Neuron (in vitro differentiated cells): Measurements from ENCODE around the gene CCDC187.

ENCODE experiments used
- H2AFZ ChIP-seq: one replicate; pipeline ENCODE4 v1.6.1; 2013; ENCODE audit warnings: low read depth, mild to moderate bottlenecking, inconsistent platforms, low read length, moderate library complexity
- H3K27me3 ChIP-seq: one replicate; pipeline ENCODE4 v1.6.1; 2013; ENCODE audit warnings: low read length; ENCODE audit not compliant: insufficient read depth
- H3K36me3 ChIP-seq: one replicate; pipeline ENCODE4 v1.6.1; 2013; ENCODE audit warnings: low read length; ENCODE audit not compliant: insufficient read depth
- H3K4me1 ChIP-seq: one replicate; pipeline ENCODE4 v1.6.1; 2013; ENCODE audit warnings: low read length; ENCODE audit not compliant: insufficient read depth
- H3K4me3 ChIP-seq: 2 replicates; pipeline ENCODE4 v1.5.1; 2013; ENCODE audit warnings: mild to moderate bottlenecking, low read length, moderate library complexity
- H3K9me3 ChIP-seq: one replicate; pipeline ENCODE4 v1.6.1; 2013; ENCODE audit warnings: low read length

The CCDC187 gene

GRCh38 chr9:136318776-136319241 is 14.9 kb upstream of the CCDC187 start:
- Histone ChIP-seq H2AFZ (no peak overlapping the region), H3K4me3 (no peak overlapping the region), H3K36me3 (no peaks in the 10 kb centered on the region), H3K27me3 (no peaks in the 10 kb centered on the region), H3K4me1 (peaks cover 14% of the 10 kb centered on the region), H3K9me3 (peaks cover 12% of the 10 kb centered on the region)

DNA sequence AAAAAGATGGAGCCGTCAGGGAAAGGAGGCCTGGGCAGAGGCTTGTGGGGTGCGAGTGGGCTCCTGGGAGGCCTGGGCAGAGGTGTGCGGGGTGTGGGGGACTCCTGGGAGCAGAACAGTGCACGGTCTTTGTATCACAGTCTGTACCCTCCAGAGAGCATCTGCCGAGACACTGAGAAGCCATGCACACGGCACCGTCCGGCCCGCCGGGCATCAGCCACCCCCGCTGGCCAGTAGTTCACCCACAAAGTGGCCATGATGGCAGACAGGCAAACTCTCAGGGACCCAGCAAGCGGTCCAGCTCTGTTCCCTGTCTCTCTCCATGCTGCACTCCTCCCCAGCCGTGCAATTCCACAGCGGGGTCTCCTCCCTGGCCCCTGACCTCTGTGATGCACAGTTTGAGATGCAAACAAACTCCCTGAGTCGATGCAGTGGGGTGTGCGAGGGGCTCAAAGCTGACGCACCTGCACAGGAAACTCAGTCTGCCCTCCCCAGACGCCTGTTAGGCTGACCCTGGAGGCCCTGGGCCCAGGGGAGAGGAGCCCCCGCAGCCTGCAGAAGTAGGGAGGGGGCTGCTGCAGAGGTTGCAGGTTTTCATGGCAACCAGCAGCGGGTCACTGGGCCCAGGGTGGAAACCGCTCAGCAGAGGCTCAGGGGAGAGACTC is 14.3 kb upstream of the CCDC187 start:
- Histone ChIP-seq H2AFZ (peak overlapping the region; percentile 40), H3K9me3 (peaks cover 12% of the 10 kb centered on the region), H3K4me3 (no peak overlapping the region)

GRCh38 chr9:136317695-136318094 is 13.8 kb upstream of the CCDC187 start:
- Histone ChIP-seq H2AFZ (peak overlapping the region; percentile 40), H3K27me3 (no peaks in the 10 kb centered on the region), H3K4me3 (no peak overlapping the region), H3K4me1 (peaks cover 14% of the 10 kb centered on the region), H3K9me3 (peaks cover 12% of the 10 kb centered on the region), H3K36me3 (no peaks in the 10 kb centered on the region)

More for the DNA sequence above, 14.3 kb upstream of the CCDC187 start:
- Histone ChIP-seq H3K36me3 (no peaks in the 10 kb centered on the region), H3K27me3 (no peaks in the 10 kb centered on the region), H3K4me1 (peaks cover 14% of the 10 kb centered on the region)

DNA sequence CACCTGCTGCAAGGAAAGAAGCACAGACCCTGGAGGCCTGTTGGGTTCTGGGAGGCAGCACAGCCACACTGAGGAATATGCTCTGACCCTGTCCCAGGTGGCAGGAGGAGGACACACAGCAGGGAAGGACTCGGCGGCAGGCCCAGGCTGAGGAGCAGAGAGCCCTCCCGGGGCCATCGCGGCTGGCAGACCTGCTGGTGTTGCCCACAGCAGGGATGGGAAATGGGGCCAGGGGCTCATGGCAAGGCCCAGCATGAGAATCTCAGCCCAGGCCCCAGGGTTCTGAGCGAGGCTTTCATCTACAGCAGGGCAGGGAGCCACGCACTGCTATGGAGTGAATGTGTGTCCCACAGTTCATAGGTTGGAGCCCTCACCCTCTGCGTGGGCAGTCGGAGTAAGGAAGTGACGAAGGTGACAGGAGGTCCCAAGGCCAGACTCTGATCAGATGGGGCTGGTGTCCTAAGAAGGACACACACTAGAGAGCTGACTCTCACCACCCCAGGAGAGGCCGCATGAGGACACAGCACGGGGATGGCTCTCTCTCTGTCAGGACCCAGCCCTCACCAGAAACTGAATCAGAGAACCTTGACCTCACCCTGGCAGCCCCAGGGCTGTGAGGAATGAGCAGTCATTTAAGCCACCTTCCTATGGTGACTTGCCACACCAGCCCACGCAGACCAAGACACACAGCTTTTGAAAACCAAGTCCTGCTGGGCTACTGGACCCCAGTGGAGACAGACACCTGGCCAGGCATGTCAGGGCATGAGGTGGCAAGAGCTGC is 13.2 kb upstream of the CCDC187 start:
- H3K36me3 ChIP-seq = no peaks in the 10 kb centered on the region
- no peaks in the 10 kb centered on the region for H3K27me3 ChIP-seq

GRCh38 chr9:136316271-136316751 is 12.4 kb upstream of the CCDC187 start:
- Histone ChIP-seq H3K4me1 (peaks cover 14% of the 10 kb centered on the region), H3K9me3 (peaks cover 12% of the 10 kb centered on the region), H3K27me3 (no peaks in the 10 kb centered on the region), H2AFZ (no peak overlapping the region), H3K4me3 (no peak overlapping the region), H3K36me3 (no peaks in the 10 kb centered on the region)

More for the DNA sequence above, 13.2 kb upstream of the CCDC187 start:
- Histone ChIP-seq H3K9me3 (peaks cover 12% of the 10 kb centered on the region), H3K4me1 (peaks cover 14% of the 10 kb centered on the region), H3K4me3 (no peak overlapping the region), H2AFZ (no peak overlapping the region)

DNA sequence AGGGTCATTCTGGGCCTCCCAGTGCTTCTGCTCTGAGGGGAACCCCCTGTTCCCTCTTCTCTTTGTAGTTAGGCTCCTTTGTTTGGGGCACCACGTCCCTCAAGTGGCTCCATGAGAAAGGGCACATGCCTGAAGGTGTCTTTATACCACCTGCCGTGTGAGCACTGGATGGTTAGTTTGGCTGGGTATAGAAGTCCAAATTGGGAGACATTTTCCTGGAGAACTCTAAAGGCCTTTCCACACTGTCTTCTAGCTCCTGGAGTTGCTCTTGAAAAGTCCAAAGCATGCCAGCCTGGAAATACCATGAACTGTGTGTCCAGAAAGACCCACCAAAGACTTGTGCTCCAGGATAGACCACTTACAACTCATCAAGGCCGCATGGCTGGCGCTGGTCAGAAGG is 11.1 kb upstream of the CCDC187 start:
- Histone ChIP-seq H3K4me3 (no peak overlapping the region), H3K9me3 (peaks cover 12% of the 10 kb centered on the region), H3K27me3 (no peaks in the 10 kb centered on the region), H3K36me3 (no peaks in the 10 kb centered on the region), H3K4me1 (peaks cover 14% of the 10 kb centered on the region), H2AFZ (no peak overlapping the region)

- H3K4me3 ChIP-seq = no peak overlapping the region
- H2AFZ ChIP-seq = no peak overlapping the region
- H3K27me3 ChIP-seq = no peaks in the 10 kb centered on the region
- H3K9me3 ChIP-seq = peaks cover 12% of the 10 kb centered on the region
- no peaks in the 10 kb centered on the region for H3K36me3 ChIP-seq
- peaks cover 13% of the 10 kb centered on the region for H3K4me1 ChIP-seq
These were observed 10.1 kb upstream of the CCDC187 start for GRCh38 chr9:136314056-136314416.

GRCh38 chr9:136313111-136314055 is 9.5 kb upstream of the CCDC187 start:
- Histone ChIP-seq H3K4me1 (peaks cover 7% of the 10 kb centered on the region), H3K9me3 (peaks cover 12% of the 10 kb centered on the region), H2AFZ (no peak overlapping the region), H3K4me3 (no peak overlapping the region), H3K27me3 (no peaks in the 10 kb centered on the region), H3K36me3 (no peaks in the 10 kb centered on the region)

- Histone ChIP-seq H3K4me1 (no peaks in the 10 kb centered on the region), H3K9me3 (peaks cover 12% of the 10 kb centered on the region), H3K4me3 (no peak overlapping the region), H3K27me3 (no peaks in the 10 kb centered on the region), H3K36me3 (no peaks in the 10 kb centered on the region), H2AFZ (no peak overlapping the region)
These were observed 8.5 kb upstream of the CCDC187 start for GRCh38 chr9:136312436-136312835.

- Histone ChIP-seq H2AFZ (no peak overlapping the region), H3K36me3 (no peaks in the 10 kb centered on the region), H3K4me3 (no peak overlapping the region), H3K27me3 (no peaks in the 10 kb centered on the region), H3K9me3 (peaks cover 12% of the 10 kb centered on the region), H3K4me1 (no peaks in the 10 kb centered on the region)
These were observed 8.1 kb upstream of the CCDC187 start for GRCh38 chr9:136312009-136312375.

DNA sequence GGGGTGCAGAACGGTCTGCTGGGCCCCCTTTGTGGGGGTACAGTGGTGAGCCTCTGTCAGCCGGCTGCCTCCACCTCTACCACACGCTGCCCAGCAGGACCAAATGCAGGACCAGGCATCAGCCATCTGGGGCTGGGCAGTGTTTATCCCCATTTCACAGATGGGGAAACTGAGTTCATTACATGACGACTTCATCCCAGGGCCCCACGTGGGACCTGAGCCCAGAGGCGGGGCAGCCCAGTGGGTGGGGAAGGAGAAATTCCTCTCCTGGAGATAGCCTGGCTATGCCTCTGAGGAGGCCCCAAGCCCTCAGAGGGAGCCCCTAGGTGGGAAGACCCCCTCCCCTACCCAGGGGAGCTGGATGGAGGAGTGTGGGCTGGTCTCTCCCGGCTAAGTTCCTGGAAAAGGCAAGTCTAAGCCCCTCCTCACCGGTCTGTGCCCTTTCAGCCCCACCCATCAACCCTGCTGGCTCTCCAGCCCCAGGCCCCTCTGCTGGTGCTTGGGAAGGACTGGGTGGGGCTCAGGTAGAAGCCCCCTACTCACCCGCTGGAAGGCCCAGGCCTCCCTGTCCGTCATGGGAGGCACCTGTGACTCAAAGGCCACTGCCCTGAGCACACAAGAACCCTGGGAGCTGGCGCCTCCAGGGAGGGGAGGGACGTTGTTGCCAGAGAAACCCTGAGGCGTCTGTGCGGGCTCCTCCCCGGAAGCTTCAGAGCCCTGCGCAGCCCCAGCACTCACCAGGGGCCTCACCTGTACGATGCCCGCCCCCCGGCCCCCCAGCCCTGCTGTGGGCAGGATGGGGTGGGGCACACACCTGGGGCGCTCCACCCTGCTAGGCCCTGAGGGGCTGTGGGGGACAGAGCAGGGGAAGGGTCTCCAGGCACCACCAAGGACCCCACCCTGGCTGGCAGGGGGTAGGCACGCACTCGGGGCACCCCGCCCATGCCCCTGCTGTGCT is 7.4 kb upstream of the CCDC187 start:
- Histone ChIP-seq H3K27me3 (no peaks in the 10 kb centered on the region), H3K4me1 (no peaks in the 10 kb centered on the region), H2AFZ (no peak overlapping the region), H3K4me3 (no peak overlapping the region), H3K9me3 (peaks cover 12% of the 10 kb centered on the region), H3K36me3 (no peaks in the 10 kb centered on the region)
